ENCODE measurements around the gene FHIT. TPM values are rescaled to one million over a fixed set of nuclear protein-coding genes. Genes with fewer than 3 reads are reported as not detected.

The FHIT gene
- total and polyA plus RNA-seq, 4 donors = 2.6 to 21.3 (median 8.7) TPM

- no peak for DNase-seq
- WGBS, 2 donors = 96 to 99% methylated on average over 2 of the region's 2 CpGs
- no peak overlapping the region for H3K9ac ChIP-seq (ENCODE audit: insufficient read depth in 1 of 2, low read length in 2 of 2)
- H3K4me3 ChIP-seq = no peak overlapping the region
- peaks cover 0 to 2% (median 0%) of the 10 kb centered on the region in 5 donors for H3K4me1 ChIP-seq (ENCODE audit: control insufficient read depth in 5 of 5, insufficient read depth in 5 of 5, low read length in 5 of 5)
- no peak overlapping the region for H3K27ac ChIP-seq (ENCODE audit: low read depth in 1 of 2, low read length in 1 of 2)
- H3K9me3 ChIP-seq (ENCODE audit: control insufficient read depth in 4 of 4, insufficient read depth in 3 of 4, low read length in 3 of 4) = no peaks in the 10 kb centered on the region
- H3K27me3 ChIP-seq (ENCODE audit: control insufficient read depth in 3 of 3, insufficient read depth in 3 of 3, low read length in 2 of 3) = no peaks in the 10 kb centered on the region
- no peak for TF ChIP-seq CTCF (IDR thresholded peaks at IDR 0.05; ENCODE audit: control extremely low read depth, extremely low read depth)
- no peak for ATAC-seq (ENCODE audit: insufficient read depth, low FRiP score)
- no peaks in the 10 kb centered on the region for H3K36me3 ChIP-seq (ENCODE audit: control insufficient read depth in 4 of 4, insufficient read depth in 4 of 4, low read length in 4 of 4)
Observed at GRCh38 chr3:61264281-61264680, 13.0 kb upstream of the FHIT start.

- Histone ChIP-seq H3K9ac (ENCODE audit: insufficient read depth in 1 of 2, low read length in 2 of 2) (no peak overlapping the region), H3K27ac (ENCODE audit: low read depth in 1 of 2, low read length in 1 of 2) (no peak overlapping the region), H3K27me3 (ENCODE audit: control insufficient read depth in 3 of 3, insufficient read depth in 3 of 3, low read length in 2 of 3) (no peaks in the 10 kb centered on the region), H3K4me3 (no peak overlapping the region), H3K36me3 (ENCODE audit: control insufficient read depth in 4 of 4, insufficient read depth in 4 of 4, low read length in 4 of 4) (no peaks in the 10 kb centered on the region), H3K4me1 (ENCODE audit: control insufficient read depth in 5 of 5, insufficient read depth in 5 of 5, low read length in 5 of 5) (peaks cover 0 to 5% (median under 1%) of the 10 kb centered on the region in 5 donors), H3K9me3 (ENCODE audit: control insufficient read depth in 4 of 4, insufficient read depth in 3 of 4, low read length in 3 of 4) (no peaks in the 10 kb centered on the region)
- ATAC-seq (ENCODE audit: insufficient read depth, low FRiP score) (no peak), DNase-seq (no peak)
- WGBS, 2 donors = 97 to 98% methylated on average over 1 of the region's 1 CpG
- no peak for TF ChIP-seq CTCF (IDR thresholded peaks at IDR 0.05; ENCODE audit: control extremely low read depth, extremely low read depth)
Observed at GRCh38 chr3:61257148-61257547, 5.9 kb upstream of the FHIT start.

- ATAC-seq (ENCODE audit: insufficient read depth, low FRiP score) (no peak), DNase-seq (no peak)
- 96 to 97% methylated on average over 3 of the region's 3 CpGs for WGBS, 2 donors
- Histone ChIP-seq H3K27ac (ENCODE audit: low read depth in 1 of 2, low read length in 1 of 2) (no peak overlapping the region), H3K4me1 (ENCODE audit: control insufficient read depth in 5 of 5, insufficient read depth in 5 of 5, low read length in 5 of 5) (peaks cover 0 to 14% (median 2%) of the 10 kb centered on the region in 5 donors), H3K27me3 (ENCODE audit: control insufficient read depth in 3 of 3, insufficient read depth in 3 of 3, low read length in 2 of 3) (no peaks in the 10 kb centered on the region), H3K36me3 (ENCODE audit: control insufficient read depth in 4 of 4, insufficient read depth in 4 of 4, low read length in 4 of 4) (no peaks in the 10 kb centered on the region), H3K9ac (ENCODE audit: insufficient read depth in 1 of 2, low read length in 2 of 2) (no peak overlapping the region), H3K4me3 (no peak overlapping the region), H3K9me3 (ENCODE audit: control insufficient read depth in 4 of 4, insufficient read depth in 3 of 4, low read length in 3 of 4) (no peaks in the 10 kb centered on the region)
- TF ChIP-seq CTCF (IDR thresholded peaks at IDR 0.05; ENCODE audit: control extremely low read depth, extremely low read depth) = no peak
Observed at GRCh38 chr3:61253756-61254155, 2.5 kb upstream of the FHIT start.

- no peak for TF ChIP-seq CTCF (IDR thresholded peaks at IDR 0.05; ENCODE audit: control extremely low read depth, extremely low read depth)
- WGBS, 2 donors = 43 to 55% methylated on average over 2 of the region's 2 CpGs
- Histone ChIP-seq H3K36me3 (ENCODE audit: control insufficient read depth in 4 of 4, insufficient read depth in 4 of 4, low read length in 4 of 4) (no peaks in the 10 kb centered on the region), H3K27ac (ENCODE audit: low read depth in 1 of 2, low read length in 1 of 2) (peak overlapping the region in 1 of 2 donors; percentile 33), H3K4me1 (ENCODE audit: control insufficient read depth in 5 of 5, insufficient read depth in 5 of 5, low read length in 5 of 5) (peaks cover 0 to 14% (median 2%) of the 10 kb centered on the region in 5 donors), H3K9ac (ENCODE audit: insufficient read depth in 1 of 2, low read length in 2 of 2) (no peak overlapping the region), H3K27me3 (ENCODE audit: control insufficient read depth in 3 of 3, insufficient read depth in 3 of 3, low read length in 2 of 3) (no peaks in the 10 kb centered on the region), H3K4me3 (no peak overlapping the region), H3K9me3 (ENCODE audit: control insufficient read depth in 4 of 4, insufficient read depth in 3 of 4, low read length in 3 of 4) (no peaks in the 10 kb centered on the region)
- DNase-seq (no peak), ATAC-seq (ENCODE audit: insufficient read depth, low FRiP score) (no peak)
Observed at GRCh38 chr3:61252836-61253235, 1.6 kb upstream of the FHIT start.

Data from lung (tissue), 12 donors.